DND-41 (cell line): ENCODE measurements around the gene POLR3A.

ENCODE experiments used
- EZH2 ChIP-seq: IDR thresholded peaks from 3 replicates; pipeline ENCODE4 v1.6.1; 2012; ENCODE audit warnings: borderline replicate concordance, low read depth, mild to moderate bottlenecking, moderate library complexity, low read length, inconsistent platforms; ENCODE audit not compliant: severe bottlenecking
- TF ChIP-seq, protein P1 (sequence below): IDR thresholded peaks from 2 replicates; pipeline ENCODE4 v1.5.1; 2012; ENCODE audit warnings: borderline replicate concordance, low read length, moderate library complexity, mild to moderate bottlenecking; ENCODE audit not compliant: poor library complexity, severe bottlenecking; ENCODE audit errors: extremely low read depth

DNA sequence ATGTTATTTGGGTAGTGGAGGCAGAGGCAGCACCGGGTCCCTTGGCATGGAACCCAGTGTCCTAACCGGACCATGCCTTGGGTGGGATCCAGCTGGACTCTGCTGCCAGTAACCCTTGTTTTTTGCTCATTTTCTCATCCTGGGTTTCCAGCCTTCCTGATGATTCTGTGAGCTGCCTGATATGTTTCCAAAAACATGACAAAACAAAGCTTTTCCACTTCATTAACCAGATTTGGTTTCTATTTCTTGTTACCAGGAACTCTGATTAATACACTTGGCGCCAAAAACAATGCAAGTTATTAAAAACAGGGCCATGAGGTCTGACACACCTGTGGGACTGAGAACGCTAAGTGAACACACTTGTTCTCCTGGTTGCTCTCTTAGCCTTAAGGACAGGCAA, 69.9 kb downstream of the POLR3A start:
- TF ChIP-seq, protein P1, sequence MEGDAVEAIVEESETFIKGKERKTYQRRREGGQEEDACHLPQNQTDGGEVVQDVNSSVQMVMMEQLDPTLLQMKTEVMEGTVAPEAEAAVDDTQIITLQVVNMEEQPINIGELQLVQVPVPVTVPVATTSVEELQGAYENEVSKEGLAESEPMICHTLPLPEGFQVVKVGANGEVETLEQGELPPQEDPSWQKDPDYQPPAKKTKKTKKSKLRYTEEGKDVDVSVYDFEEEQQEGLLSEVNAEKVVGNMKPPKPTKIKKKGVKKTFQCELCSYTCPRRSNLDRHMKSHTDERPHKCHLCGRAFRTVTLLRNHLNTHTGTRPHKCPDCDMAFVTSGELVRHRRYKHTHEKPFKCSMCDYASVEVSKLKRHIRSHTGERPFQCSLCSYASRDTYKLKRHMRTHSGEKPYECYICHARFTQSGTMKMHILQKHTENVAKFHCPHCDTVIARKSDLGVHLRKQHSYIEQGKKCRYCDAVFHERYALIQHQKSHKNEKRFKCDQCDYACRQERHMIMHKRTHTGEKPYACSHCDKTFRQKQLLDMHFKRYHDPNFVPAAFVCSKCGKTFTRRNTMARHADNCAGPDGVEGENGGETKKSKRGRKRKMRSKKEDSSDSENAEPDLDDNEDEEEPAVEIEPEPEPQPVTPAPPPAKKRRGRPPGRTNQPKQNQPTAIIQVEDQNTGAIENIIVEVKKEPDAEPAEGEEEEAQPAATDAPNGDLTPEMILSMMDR = no peak
- TF ChIP-seq EZH2 = no peak
